Uterus (tissue), 2 donors: ENCODE results near the gene ARID1B.

Experiments
- CTCF ChIP-seq, 4 experiments: fragments of 200-600 bp in 2 of 4; fragments of 450-650 bp in 2 of 4; sonication (generic) in 2 of 4; IDR thresholded peaks; one replicate each; pipeline ENCODE4 v1.5.1; 2016 to 2019; ENCODE audit warnings: antibody characterized with exemption in 4 of 4, mild to moderate bottlenecking in 2 of 4, moderate library complexity in 1 of 4
- POLR2A ChIP-seq, 2 donors: fragments of 450-650 bp; IDR thresholded peaks; one replicate each; pipeline ENCODE4 v1.6.1; 2016; ENCODE audit warnings: antibody characterized with exemption in 2 of 2, mild to moderate bottlenecking in 1 of 2, moderate library complexity in 1 of 2

- no peak for TF ChIP-seq CTCF (IDR thresholded peaks at IDR 0.05)
- no peak for TF ChIP-seq POLR2A (IDR thresholded peaks at IDR 0.05)
Observed at GRCh38 chr6:156794546-156795354, 17.6 kb downstream of the ARID1B start.
